HL-60 (cell line): ENCODE measurements around the gene TPRKB.
A peak's percentile ranks its signal among the peaks of the same experiment; 100 is the strongest.
"Not testable (repeated sequence)": the region's sequence is repeated elsewhere in the genome, so short reads cannot be mapped to it uniquely, and the experiment has no call there.

Experiments
- DNase-seq, 2 experiments: peaks; one replicate each; pipeline ENCODE4 v3.0.0-alpha.2; 2010 to 2020; ENCODE audit warnings: low read depth in 1 of 2, low spot score in 1 of 2
- H3K27ac ChIP-seq: fragments of 250-450 bp; sonication (Bioruptor Pico); replicated peaks from 2 replicates; pipeline ENCODE4 v1.5.1; 2020; ENCODE audit warnings: mild to moderate bottlenecking, moderate library complexity
- H3K27me3 ChIP-seq: fragments of 250-450 bp; sonication (Bioruptor Pico); 2 replicates; pipeline ENCODE4 v1.5.1; 2021; ENCODE audit warnings: mild to moderate bottlenecking, moderate library complexity; ENCODE audit not compliant: insufficient read depth, poor library complexity, severe bottlenecking
- H3K4me3 ChIP-seq: replicated peaks from 2 replicates; pipeline ENCODE4 v1.5.1; 2011; ENCODE audit warnings: mild to moderate bottlenecking, control low read depth, low read length; ENCODE audit not compliant: insufficient read depth
- GABPA ChIP-seq: IDR thresholded peaks from 2 replicates; pipeline ENCODE4 v1.6.1; 2012; ENCODE audit warnings: low read depth
- POLR2AphosphoS5 ChIP-seq: IDR thresholded peaks from 2 replicates; pipeline ENCODE4 v1.6.1; 2012; ENCODE audit warnings: low read depth
- SPI1 ChIP-seq: IDR thresholded peaks from 2 replicates; pipeline ENCODE4 v1.6.1; 2012; ENCODE audit warnings: low read depth, mild to moderate bottlenecking, borderline replicate concordance
- long read RNA-seq: library from polyadenylated mRNA; unstranded; transcript quantifications from one replicate; pipeline ENCODE4 v2.0.0, GENCODE V29; 2020
- TF ChIP-seq, protein P1 (sequence below): IDR thresholded peaks from 2 replicates; pipeline ENCODE4 v1.6.1; 2012; ENCODE audit warnings: low read depth; ENCODE audit not compliant: insufficient replicate concordance
- TF ChIP-seq, protein P2 (sequence below): IDR thresholded peaks from one replicate; pipeline ENCODE4 v1.5.1; 2011; ENCODE audit warnings: low read length, control low read depth, inconsistent platforms; ENCODE audit not compliant: insufficient read depth

Gene TPRKB
- long read RNA-seq, partial matches to known transcripts, result 5 of 30 reads
- long read RNA-seq, other reads (novel, unspliced or antisense), result 13 of 30 reads

DNA sequence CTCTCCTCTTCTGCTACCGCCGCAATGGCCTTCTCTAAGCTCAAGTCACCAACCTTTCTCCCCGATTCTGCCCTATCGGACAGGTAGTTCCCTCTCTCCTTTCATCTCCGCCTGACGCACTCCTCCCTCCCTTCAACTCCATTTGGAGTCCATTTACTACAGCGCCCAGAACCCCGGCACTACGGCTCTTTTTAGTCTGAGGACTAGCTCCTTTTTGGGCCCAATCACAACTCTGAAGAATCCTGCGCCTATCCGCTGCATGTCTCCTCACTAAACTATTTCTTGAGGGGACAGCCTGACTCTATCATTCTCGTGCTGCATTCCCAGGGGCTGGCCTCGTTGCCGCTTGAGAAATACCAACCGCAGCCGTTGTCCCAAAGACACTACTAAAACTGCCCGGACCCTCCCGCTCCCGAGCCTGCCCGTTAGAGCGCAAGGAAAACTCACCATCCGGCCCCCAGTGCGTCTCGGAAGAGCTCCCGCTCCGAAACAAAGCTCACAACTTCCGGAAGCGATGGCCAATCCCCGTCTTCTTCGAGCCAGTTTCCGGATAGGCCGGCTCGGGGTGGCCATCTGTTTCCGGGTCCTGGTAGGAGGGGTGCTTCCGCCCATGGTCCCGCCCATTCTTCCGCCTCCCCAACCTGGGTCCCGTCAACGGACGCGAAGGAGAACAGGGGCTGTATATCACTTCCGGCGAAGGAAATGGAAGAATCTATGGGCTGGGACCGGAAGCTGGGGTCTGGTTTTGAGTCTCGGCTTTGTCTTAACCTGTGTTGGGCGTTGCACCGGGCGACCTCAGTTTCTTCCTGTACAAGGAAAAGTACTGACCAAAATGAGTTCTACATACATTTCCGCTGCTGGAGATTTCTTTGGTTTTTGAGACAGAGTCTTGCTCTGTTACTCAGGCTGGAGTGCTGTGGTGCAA, at the start of gene TPRKB:
TPRKB (minus strand) TSS at position 491 of the 925 bp plus-strand sequence. CDS start 2,776 bp downstream, outside the sequence.
- Histone ChIP-seq H3K27me3 (no peaks in the 10 kb centered on the region), H3K27ac (peak within 1 kb of the TSS; percentile 72), H3K4me3 (peak within 1 kb of the TSS; percentile 76)
- peak; percentile 99 for TF ChIP-seq GABPA
- TF ChIP-seq, protein P1, sequence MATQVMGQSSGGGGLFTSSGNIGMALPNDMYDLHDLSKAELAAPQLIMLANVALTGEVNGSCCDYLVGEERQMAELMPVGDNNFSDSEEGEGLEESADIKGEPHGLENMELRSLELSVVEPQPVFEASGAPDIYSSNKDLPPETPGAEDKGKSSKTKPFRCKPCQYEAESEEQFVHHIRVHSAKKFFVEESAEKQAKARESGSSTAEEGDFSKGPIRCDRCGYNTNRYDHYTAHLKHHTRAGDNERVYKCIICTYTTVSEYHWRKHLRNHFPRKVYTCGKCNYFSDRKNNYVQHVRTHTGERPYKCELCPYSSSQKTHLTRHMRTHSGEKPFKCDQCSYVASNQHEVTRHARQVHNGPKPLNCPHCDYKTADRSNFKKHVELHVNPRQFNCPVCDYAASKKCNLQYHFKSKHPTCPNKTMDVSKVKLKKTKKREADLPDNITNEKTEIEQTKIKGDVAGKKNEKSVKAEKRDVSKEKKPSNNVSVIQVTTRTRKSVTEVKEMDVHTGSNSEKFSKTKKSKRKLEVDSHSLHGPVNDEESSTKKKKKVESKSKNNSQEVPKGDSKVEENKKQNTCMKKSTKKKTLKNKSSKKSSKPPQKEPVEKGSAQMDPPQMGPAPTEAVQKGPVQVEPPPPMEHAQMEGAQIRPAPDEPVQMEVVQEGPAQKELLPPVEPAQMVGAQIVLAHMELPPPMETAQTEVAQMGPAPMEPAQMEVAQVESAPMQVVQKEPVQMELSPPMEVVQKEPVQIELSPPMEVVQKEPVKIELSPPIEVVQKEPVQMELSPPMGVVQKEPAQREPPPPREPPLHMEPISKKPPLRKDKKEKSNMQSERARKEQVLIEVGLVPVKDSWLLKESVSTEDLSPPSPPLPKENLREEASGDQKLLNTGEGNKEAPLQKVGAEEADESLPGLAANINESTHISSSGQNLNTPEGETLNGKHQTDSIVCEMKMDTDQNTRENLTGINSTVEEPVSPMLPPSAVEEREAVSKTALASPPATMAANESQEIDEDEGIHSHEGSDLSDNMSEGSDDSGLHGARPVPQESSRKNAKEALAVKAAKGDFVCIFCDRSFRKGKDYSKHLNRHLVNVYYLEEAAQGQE, result peak; percentile 42
- 0 out of 2 replicates have a peak, but pooled peaks have one; percentile 16 for TF ChIP-seq SPI1
- TF ChIP-seq POLR2AphosphoS5, result peak; percentile 87
- TF ChIP-seq, protein P2, sequence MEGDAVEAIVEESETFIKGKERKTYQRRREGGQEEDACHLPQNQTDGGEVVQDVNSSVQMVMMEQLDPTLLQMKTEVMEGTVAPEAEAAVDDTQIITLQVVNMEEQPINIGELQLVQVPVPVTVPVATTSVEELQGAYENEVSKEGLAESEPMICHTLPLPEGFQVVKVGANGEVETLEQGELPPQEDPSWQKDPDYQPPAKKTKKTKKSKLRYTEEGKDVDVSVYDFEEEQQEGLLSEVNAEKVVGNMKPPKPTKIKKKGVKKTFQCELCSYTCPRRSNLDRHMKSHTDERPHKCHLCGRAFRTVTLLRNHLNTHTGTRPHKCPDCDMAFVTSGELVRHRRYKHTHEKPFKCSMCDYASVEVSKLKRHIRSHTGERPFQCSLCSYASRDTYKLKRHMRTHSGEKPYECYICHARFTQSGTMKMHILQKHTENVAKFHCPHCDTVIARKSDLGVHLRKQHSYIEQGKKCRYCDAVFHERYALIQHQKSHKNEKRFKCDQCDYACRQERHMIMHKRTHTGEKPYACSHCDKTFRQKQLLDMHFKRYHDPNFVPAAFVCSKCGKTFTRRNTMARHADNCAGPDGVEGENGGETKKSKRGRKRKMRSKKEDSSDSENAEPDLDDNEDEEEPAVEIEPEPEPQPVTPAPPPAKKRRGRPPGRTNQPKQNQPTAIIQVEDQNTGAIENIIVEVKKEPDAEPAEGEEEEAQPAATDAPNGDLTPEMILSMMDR, result no peak
- peak; percentile 98 to 99 for DNase-seq

DNA sequence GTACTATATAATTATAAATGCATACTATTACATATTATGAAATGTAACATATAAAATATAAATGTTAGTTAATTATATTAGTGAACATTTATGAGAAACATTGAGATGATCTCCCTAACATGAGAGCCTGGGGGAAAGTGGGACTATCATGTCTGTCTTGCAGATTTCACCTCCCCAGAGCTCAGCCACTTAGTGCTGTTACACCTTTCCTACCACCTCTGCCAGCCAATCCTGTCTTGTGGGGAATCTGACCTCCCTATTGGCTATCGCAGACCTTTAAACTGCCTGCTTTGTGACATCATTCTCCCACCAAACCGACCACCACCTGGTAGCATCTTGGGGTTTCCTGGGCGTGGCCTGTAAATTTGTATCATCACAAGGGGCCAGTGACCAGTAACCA, 46.7 kb upstream of the TPRKB start, which contains the start of gene C2orf78:
C2orf78 (plus strand) TSS at position 301 of the 400 bp plus-strand sequence. CDS start 127 bp downstream, outside the sequence.
- not testable (repeated sequence) for H3K27me3 ChIP-seq, DNase-seq, H3K4me3 ChIP-seq, H3K27ac ChIP-seq

DNA sequence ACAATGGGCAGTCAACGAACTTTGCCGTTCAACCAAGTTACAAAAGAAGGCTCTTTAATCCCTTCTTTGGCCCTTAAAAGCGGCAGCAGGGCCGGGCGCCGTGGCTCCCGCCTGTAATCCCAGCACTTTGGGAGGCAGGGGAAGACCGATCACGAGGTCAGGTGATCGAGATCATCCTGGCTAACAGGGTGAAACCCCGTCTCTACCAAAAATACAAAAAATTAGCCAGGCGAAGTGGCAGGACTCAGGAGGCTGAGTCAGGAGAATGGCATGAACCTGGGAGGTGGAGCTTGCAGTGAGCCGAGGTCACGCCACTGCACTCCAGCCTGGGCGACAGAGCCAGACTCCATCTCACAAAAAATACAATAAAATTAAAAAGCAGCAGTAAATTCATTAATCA, 46.3 kb upstream of the TPRKB start:
- not testable (repeated sequence) for H3K27me3 ChIP-seq, H3K4me3 ChIP-seq, H3K27ac ChIP-seq, DNase-seq

DNA sequence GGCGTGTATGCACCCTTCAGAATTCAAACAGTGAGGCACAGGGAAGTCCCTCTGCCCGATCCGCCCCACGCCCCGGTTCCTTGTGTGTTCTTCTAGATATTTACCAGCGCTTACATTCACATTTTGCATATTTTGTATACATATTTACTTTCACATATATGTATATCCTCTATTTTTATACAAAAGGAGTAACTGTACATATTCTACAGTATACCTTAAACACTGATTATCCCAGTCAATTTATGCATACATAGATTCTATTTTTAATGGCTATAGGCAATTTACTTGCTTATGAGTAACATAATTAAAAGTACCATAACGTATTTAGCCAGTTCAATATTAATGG, 43.1 kb upstream of the TPRKB start:
- Histone ChIP-seq H3K27ac (no peak overlapping the region), H3K4me3 (no peak overlapping the region; the same call in 1 of the 2 replicates), H3K27me3 (no peaks in the 10 kb centered on the region)
- TF ChIP-seq SPI1 (no peak), GABPA (no peak), POLR2AphosphoS5 (no peak)
- TF ChIP-seq, protein P1, result no peak
- DNase-seq, result no peak

DNA sequence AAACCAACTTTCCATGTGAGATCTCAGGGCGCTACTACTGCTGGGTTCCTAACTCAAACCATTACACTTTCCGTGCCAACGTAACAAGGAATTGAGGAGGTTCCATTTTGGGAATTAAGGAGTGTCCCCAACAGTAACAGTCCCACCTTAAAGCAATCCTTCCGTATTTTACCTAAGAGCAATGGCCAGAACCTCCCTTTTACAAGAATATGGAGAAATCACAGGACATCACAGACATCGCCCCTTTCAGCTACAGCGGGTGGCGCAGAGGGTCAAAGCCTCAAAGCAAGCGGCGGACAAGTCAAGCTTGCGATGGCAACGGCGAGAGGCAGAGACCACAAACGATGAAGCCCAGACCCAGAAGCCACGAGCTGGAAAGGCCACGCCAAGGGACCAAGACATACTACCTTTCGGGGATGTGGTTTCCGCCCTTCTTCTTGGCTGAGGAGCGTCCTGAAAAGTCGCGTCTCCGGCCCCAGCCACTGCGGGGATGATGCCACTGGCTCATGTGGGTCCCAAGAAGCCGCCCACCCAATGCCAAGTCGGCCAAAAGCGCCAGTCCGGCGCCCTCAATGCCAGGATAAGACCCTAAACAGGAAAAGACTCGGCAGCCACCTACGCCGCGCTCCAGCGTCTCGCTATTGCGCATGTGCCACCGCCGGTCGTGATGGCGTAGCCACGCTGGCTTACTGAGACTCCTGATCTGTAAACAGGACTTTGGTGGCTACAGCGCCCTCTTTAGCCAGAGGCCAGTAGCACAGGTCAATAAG, 42.5 kb upstream of the TPRKB start, which contains the start of gene DUSP11:
DUSP11 (minus strand) TSS at position 637 of the 770 bp plus-strand sequence; CDS start at position 508, 129 bp downstream.
- Histone ChIP-seq H3K27me3 (no peaks in the 10 kb centered on the region), H3K4me3 (peak within 1 kb of the TSS; percentile 86), H3K27ac (peak within 1 kb of the TSS; percentile 73)
- TF ChIP-seq POLR2AphosphoS5 (peak; percentile 75; the same call in 1 of the 2 replicates), SPI1 (no peak), GABPA (no peak)
- TF ChIP-seq, protein P2, result peak; percentile 87
- TF ChIP-seq, protein P1, result no peak
- DNase-seq, result peak; percentile 84 to 97

DNA sequence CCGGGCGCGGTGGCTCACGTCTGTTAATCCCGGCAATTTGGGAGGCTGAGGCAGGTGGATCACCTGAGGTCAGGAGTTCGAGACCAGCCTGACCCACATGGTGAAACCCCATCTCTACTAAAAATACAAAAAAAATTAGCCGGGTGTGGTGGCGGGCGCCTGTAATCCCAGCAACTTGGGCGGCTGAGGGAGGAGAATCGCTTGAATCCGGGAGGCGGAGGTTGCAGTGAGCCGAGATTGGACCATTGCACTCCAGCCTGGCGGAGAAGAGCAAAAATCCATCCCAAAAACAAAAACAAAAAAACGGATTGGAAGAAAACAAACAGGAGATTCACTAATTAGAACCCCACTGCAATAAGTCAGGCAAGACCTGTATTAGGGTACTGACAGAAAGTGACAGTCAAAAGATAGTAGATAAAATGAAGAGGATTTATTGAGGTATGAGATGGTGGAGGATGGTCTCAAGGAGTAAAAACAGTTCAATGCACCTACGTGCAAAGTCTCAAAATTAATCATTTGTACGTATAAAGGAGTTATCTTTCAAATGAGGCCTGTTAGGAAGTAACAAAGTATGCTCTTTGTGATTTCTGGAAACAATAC, 41.8 kb upstream of the TPRKB start:
- H3K27me3 ChIP-seq, DNase-seq: not testable (repeated sequence)
- Histone ChIP-seq H3K4me3 (peak overlapping the region; percentile 86), H3K27ac (peak overlapping the region; percentile 73)
